Fibroblast of lung (primary cell): ENCODE results near the gene SLTM.

ENCODE experiments used
- CTCF ChIP-seq, 2 donors: IDR thresholded peaks in 1 of 2; conservative IDR thresholded peaks in 1 of 2; 1 replicate in 1 of 2; 2 replicates in 1 of 2; pipeline ENCODE4 v1.5.1; 2011 to 2012; ENCODE audit warnings: low read length in 2 of 2, control low read depth in 1 of 2, inconsistent platforms in 1 of 2, low read depth in 1 of 2, mild to moderate bottlenecking in 1 of 2
- EZH2 ChIP-seq: IDR thresholded peaks from 2 replicates; pipeline ENCODE4 v1.5.1; 2012; ENCODE audit warnings: low read length, control low read depth, mild to moderate bottlenecking; ENCODE audit errors: missing control alignments

GRCh38 chr15:58898150-58898680, 35.3 kb downstream of the SLTM start:
- TF ChIP-seq CTCF (conservative IDR thresholded peaks at IDR 0.05 in 1 of 2, IDR thresholded peaks at IDR 0.05 in 1 of 2; ENCODE audit: low read depth in 1 of 2, low read length in 2 of 2) (no peak), EZH2 (no peak)
